Ovary (tissue), 9 donors: ENCODE data around the gene GDAP1L1. TPM values are rescaled to one million over a fixed set of nuclear protein-coding genes. Genes with fewer than 3 reads are reported as not detected.

Source experiments
- DNase-seq, 5 donors: peaks; one replicate each; pipeline ENCODE4 v3.0.0-alpha.2; 2019 to 2020
- H3K27ac ChIP-seq, 2 donors: fragments of 200-600 bp; one replicate each; pipeline versions ENCODE4 v1.5.1 to v1.8.0; 2019 to 2022
- H3K27me3 ChIP-seq: fragments of 200-600 bp; one replicate; pipeline ENCODE4 v1.8.0; 2022
- H3K36me3 ChIP-seq: fragments of 200-600 bp; sonication (generic); one replicate; pipeline ENCODE4 v1.5.1; 2019
- H3K4me1 ChIP-seq: one replicate; pipeline ENCODE4 v1.8.1; 2013; ENCODE audit warnings: mild to moderate bottlenecking, moderate library complexity; ENCODE audit not compliant: insufficient read depth
- H3K4me3 ChIP-seq: fragments of 200-600 bp; sonication (generic); one replicate; pipeline ENCODE4 v1.5.1; 2017
- H3K9me3 ChIP-seq, 2 donors: fragments of 200-600 bp in 1 of 2; sonication (generic) in 1 of 2; one replicate each; pipeline versions ENCODE4 v1.5.1 to v1.8.1; 2013 to 2019; ENCODE audit warnings: mild to moderate bottlenecking in 1 of 2, moderate library complexity in 1 of 2
- EP300 ChIP-seq: sonication (generic); formaldehyde crosslinking; IDR thresholded peaks from one replicate; pipeline ENCODE4 v1.6.1; 2017; ENCODE audit warnings: antibody characterized with exemption
- POLR2A ChIP-seq: fragments of 450-650 bp; IDR thresholded peaks from one replicate; pipeline ENCODE4 v1.6.1; 2017; ENCODE audit warnings: antibody characterized with exemption, mild to moderate bottlenecking, moderate library complexity
- WGBS, 3 donors: extraction: QIAGEN DNeasy Blood & Tissue Kit in 1 of 3; methylation state at CpG; one replicate each; pipeline versions ENCODE4 v1.1.5 to v1.1.7; 2013 to 2017; 5-methylcytosine and 5-hydroxymethylcytosine counted together
- intact Hi-C, 4 donors: fragments of 100-400 bp; cut with DNase I; formaldehyde crosslinking; loops; one replicate each; pipeline versions ENCODE4 v1.11.0 to v1.15.1; 2022 to 2023
- polyA plus RNA-seq, 2 donors: library from polyadenylated mRNA; stranded (reverse); fragments of 200-250 nt in 1 of 2; fragments of 350-450 nt in 1 of 2; fragmentation: Illumina TruSeq in 1 of 2; extraction: RNeasy Lipid Tissue Mini Kit (QIAGEN cat#74804) in 1 of 2; gene quantifications; one replicate each; pipeline ENCODE4 v1.2.3, GENCODE V29; 2013 to 2014
- total RNA-seq, 7 donors: library from RNA; depleted of rRNA in 2 of 7; stranded (reverse); fragments of >200 nt in 2 of 7; fragmentation: NEBNext Ultra II Directional in 3 of 7; extraction: Animal tissue kit (Norgen Biotek cat#: 25700) in 3 of 7; gene quantifications; one replicate each; pipeline versions ENCODE4 v1.1.0 to v1.2.4, GENCODE V29; 2016 to 2023
- TF ChIP-seq, protein P1 (sequence below), 3 donors: fragments of 450-650 bp in 2 of 3; fragments of 200-600 bp in 1 of 3; IDR thresholded peaks; one replicate each; pipeline versions ENCODE4 v1.5.1 to v1.8.0; 2016 to 2022; ENCODE audit warnings: antibody characterized with exemption in 3 of 3, mild to moderate bottlenecking in 1 of 3
- donor health status: DM: no; HTN: no; CAD: no; lungs with moderate emphysema.
- donor health status: DM: no; HTN: no; CAD: no.
- donor health status: Bipolar disorder and iron deficiency.
- donor health status: DM: yes; HTN: yes; CAD: no.
- donor health status: DM: no; HTN: no; CAD: no.
- donor health status: DM: yes; HTN: yes; CAD: no.

Gene GDAP1L1
- total and polyA plus RNA-seq, 9 donors = 0.72 to 3.3 (median 1.6) TPM

DNA sequence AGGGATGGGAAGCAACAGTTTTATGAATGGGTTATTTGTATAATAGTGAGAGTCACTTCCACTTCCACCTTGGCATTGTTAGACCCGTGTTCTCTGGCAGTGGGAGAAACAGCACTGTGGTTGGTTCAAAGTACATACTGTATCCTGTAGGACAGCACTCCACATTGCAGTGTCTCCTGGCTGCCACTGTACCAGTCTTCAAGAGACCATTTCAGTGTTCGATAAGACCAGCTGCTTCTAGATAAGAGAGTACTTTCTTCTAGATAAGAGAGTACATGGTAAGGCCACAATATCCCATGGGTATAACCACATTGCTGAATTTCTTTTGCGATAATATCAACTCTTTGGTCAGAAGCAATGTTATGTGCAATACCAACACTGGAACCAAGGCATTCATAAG, 35.1 kb downstream of the GDAP1L1 start:
- Histone ChIP-seq H3K9me3 (no peaks in the 10 kb centered on the region), H3K27me3 (no peaks in the 10 kb centered on the region), H3K36me3 (no peaks in the 10 kb centered on the region), H3K4me1 (peaks cover 13% of the 10 kb centered on the region), H3K4me3 (no peak overlapping the region), H3K27ac (no peak overlapping the region)
- intact Hi-C loops = no loop called here
- WGBS, 3 donors = 75 to 84% (median 80%) methylated on average over 3 of the region's 3 CpGs
- no peak for DNase-seq
- no peak for TF ChIP-seq EP300
- TF ChIP-seq, protein P1, sequence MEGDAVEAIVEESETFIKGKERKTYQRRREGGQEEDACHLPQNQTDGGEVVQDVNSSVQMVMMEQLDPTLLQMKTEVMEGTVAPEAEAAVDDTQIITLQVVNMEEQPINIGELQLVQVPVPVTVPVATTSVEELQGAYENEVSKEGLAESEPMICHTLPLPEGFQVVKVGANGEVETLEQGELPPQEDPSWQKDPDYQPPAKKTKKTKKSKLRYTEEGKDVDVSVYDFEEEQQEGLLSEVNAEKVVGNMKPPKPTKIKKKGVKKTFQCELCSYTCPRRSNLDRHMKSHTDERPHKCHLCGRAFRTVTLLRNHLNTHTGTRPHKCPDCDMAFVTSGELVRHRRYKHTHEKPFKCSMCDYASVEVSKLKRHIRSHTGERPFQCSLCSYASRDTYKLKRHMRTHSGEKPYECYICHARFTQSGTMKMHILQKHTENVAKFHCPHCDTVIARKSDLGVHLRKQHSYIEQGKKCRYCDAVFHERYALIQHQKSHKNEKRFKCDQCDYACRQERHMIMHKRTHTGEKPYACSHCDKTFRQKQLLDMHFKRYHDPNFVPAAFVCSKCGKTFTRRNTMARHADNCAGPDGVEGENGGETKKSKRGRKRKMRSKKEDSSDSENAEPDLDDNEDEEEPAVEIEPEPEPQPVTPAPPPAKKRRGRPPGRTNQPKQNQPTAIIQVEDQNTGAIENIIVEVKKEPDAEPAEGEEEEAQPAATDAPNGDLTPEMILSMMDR (IDR thresholded peaks at IDR 0.05) = no peak
- TF ChIP-seq POLR2A = no peak

DNA sequence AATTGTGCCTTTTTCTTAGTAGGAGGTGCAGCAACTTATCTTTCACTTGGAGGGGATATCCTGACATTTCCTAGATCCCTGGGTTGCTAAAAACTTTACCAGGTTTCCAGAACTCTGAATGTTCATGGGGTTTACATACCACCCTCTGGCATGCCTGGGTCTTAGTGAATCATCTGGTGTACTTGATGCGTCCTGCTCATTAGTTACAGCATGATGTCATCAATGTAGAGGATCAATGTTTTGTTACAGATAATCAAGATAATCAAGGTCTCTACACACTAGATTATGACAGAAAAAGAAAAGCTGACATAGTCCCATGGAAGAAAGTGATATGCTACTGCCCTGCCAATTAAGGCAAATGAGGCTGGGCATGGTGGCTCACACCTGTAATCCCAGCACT, 36.9 kb downstream of the GDAP1L1 start:
- no peaks in the 10 kb centered on the region for H3K36me3 ChIP-seq
- WGBS, 3 donors = 94 to 100% (median 96%) methylated on average over 1 of the region's 1 CpG
- TF ChIP-seq, protein P1 (IDR thresholded peaks at IDR 0.05) = no peak
- TF ChIP-seq EP300 (no peak), POLR2A (no peak)
- H3K9me3 ChIP-seq = no peaks in the 10 kb centered on the region
- DNase-seq = no peak
- no peaks in the 10 kb centered on the region for H3K27me3 ChIP-seq
- no peak overlapping the region for H3K4me3 ChIP-seq
- intact Hi-C loops = no loop called here
- peaks cover 9% of the 10 kb centered on the region for H3K4me1 ChIP-seq
- no peak overlapping the region for H3K27ac ChIP-seq

DNA sequence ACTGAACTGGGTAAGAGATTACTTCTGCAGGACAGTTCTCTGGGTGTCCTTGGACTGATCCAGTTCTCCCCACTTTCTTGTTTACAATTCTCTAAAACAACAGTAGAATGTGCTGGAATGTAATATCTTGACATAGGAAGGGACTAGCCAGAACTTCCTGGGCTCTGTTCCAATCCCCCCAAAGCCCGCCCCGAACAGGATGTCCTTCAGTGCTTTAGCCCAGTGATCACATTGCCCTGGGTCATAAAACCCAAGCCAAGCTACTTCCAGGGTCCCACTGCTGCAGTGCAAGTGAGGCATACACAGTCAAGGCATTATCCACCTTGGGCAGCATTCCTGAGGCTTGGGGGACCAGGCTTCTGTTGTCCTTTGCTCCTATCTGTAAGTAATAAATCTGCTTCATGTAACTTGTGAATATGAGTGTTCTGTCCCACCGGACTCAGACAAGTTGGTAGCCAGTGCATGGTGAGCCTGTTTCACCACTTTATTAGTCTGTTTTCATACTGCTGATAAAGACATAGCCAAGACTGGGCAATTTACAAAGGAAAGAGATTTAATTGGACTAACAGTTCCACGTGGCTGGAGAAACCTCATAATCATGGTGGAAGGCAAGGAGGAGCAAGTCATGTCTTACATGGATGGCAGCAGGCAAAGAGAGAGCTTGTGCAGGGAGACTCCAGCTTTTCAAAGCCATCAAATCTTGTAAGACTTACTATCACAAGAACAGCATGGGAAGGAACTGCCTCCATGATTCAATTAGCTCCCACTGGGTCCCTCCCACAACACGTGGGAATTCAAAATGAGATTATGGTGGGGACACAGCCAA, 40.4 kb downstream of the GDAP1L1 start:
- no peak overlapping the region for H3K27ac ChIP-seq
- intact Hi-C loops = no loop called here
- H3K9me3 ChIP-seq = no peaks in the 10 kb centered on the region
- DNase-seq = no peak
- H3K36me3 ChIP-seq = no peaks in the 10 kb centered on the region
- H3K4me1 ChIP-seq = no peaks in the 10 kb centered on the region
- no peak overlapping the region for H3K4me3 ChIP-seq
- TF ChIP-seq POLR2A = no peak
- TF ChIP-seq EP300 = no peak
- no peaks in the 10 kb centered on the region for H3K27me3 ChIP-seq
- 52 to 59% (median 53%) methylated on average over 5 of the region's 5 CpGs for WGBS, 3 donors

DNA sequence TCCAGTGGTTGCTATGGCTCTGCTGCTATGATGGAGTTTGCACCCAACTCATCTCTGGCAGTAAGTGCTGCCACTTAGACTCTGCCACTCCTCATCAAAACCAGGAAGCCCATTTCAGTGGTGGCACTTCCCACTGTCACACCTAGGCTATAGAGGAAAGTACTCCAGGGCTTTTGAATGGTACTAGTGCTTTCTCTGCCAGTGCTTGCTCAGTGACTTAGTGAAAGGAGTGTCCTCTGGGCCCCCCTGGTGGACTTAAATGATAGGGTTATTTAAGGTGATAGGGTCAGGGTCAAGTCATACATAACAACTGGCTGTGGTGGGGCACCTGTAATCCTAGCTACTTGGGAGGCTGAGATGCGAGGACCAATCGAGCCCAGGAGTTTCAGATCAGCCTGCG, 41.1 kb downstream of the GDAP1L1 start:
- intact Hi-C loops = no loop called here
- no peak for DNase-seq
- TF ChIP-seq, protein P1 (IDR thresholded peaks at IDR 0.05) = no peak
- TF ChIP-seq EP300 (no peak), POLR2A (no peak)
- no peaks in the 10 kb centered on the region for H3K36me3 ChIP-seq
- 93 to 99% (median 98%) methylated on average over 3 of the region's 3 CpGs for WGBS, 3 donors
- no peaks in the 10 kb centered on the region for H3K4me1 ChIP-seq
- H3K4me3 ChIP-seq = no peak overlapping the region
- no peaks in the 10 kb centered on the region for H3K27me3 ChIP-seq
- no peaks in the 10 kb centered on the region for H3K9me3 ChIP-seq
- H3K27ac ChIP-seq = no peak overlapping the region

DNA sequence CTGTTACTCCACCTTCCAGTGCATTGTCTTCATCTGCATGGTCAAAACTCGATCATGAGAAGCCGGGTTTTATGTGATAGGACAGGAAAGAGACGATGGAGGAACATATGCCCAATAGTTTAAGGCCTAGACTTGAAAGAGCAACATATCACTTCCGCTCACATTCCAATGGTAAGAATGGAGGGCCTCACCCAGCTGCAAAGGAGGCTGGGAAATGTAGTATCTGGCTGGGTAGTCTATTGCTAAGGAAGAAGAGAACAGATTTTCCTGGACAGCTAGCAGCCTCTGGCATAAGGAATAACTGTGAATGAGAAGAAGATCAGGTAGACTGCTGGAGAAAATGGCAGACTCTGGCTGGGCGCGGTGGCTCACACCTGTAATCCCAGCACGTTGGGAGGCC, 44.6 kb downstream of the GDAP1L1 start:
- DNase-seq = no peak
- H3K4me1 ChIP-seq = no peaks in the 10 kb centered on the region
- WGBS, 3 donors = 90 to 94% (median 93%) methylated on average over 7 of the region's 7 CpGs
- no peaks in the 10 kb centered on the region for H3K27me3 ChIP-seq
- H3K9me3 ChIP-seq = no peaks in the 10 kb centered on the region
- H3K4me3 ChIP-seq = no peak overlapping the region
- TF ChIP-seq EP300 (no peak), POLR2A (no peak)
- TF ChIP-seq, protein P1 (IDR thresholded peaks at IDR 0.05) = no peak
- H3K27ac ChIP-seq = no peak overlapping the region
- H3K36me3 ChIP-seq = no peaks in the 10 kb centered on the region
- intact Hi-C loops = no loop called here
